ENCODE results near the gene LGALS14.

Gene LGALS14

DNA sequence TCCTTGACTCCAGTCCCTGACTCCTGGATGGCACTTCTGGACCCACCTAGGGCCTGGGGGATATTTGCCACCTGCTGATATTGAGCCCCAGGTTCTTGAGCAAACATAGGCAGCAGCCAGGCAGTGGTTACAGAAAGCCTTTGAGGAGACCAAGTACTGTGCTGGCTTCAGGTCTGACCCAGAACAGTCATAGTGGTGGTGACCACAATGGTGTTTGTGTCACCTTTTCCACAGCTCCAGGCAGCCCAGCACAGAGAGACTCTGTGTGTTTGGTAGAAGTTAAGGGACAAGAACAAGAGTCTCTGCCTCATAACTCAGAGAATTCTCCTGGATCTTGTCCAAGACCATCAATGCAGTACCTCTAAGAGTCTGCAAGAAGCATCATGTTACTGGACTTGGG is 48.1 kb downstream of the LGALS14 start:
- DNase-seq: no peak

DNA sequence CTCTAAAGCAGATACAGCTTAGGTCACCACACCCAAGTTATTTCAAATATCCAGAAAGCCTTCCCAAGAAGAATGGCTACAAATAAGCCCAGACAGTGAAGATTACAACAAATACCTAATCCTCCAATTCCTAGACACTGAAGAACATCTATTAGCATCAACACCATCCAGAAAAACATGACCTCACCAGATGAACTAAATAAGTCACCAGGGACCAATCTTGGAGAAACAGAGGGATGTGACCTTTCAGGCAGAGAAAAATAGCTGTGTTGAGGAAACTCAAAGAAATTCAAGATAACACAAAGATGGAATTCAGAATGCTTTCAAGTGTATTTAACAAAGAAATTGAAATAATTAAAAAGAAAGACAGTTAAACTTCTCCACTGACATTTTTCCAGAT is 48.5 kb downstream of the LGALS14 start:
- DNase-seq: no peak

DNA sequence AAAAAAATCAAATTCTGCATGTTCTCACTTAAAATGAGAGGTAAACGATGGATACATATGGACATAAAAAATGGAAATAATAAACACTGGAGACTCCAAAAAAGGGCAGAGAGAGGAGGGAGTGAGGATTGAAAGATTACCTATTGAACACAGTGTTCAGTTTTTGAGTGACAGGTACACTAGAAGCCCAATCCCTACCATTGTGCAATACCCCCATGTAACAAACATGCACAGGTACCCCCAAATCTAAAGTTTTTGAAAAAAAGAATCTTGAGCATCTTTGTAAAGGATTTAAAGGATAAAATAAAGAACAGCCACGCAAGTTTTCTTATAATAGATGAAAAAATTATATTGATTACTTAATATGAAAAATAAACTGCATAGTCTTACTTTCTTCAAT is 50.3 kb downstream of the LGALS14 start:
- no peak for DNase-seq

DNA sequence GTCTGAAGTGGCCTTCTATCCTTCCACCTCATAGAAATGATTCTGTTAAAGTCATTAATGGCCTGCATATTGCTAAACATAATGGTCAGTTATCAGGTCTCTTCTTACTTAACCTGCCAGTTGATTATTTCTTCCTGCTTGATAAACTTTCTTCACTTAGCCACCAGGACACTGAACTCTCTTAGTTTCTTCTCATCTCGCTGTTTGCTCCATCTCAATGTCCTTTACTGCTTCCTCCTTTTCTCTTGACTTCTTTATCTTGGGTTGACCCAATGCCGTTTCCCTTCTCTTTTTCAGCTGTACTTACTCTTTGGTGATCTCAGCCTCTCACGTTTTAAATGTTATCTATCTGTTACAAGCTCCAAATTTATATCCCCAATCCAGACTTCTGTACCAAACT is 50.7 kb downstream of the LGALS14 start:
- no peak for DNase-seq

All from inflammatory macrophage (primary cell).